GM19043 (cell line): ENCODE results near the gene APBB2.

Experiments used
- ATAC-seq: cut with Tn5 transposase; IDR thresholded peaks from one replicate; pipeline ENCODE4 v1.9.1; 2021; ENCODE audit warnings: low read depth; ENCODE audit not compliant: unreplicated experiment

APBB2 gene

GRCh38 chr4:41142376-41143310, 71.7 kb downstream of the APBB2 start:
- ATAC-seq = no peak

GRCh38 chr4:41141900-41142299, 72.4 kb downstream of the APBB2 start:
- no peak for ATAC-seq

GRCh38 chr4:41140410-41140809, 73.9 kb downstream of the APBB2 start:
- no peak for ATAC-seq

- no peak for ATAC-seq
Measured at GRCh38 chr4:41137879-41138278, 76.5 kb downstream of the APBB2 start.

GRCh38 chr4:41136456-41136855, 77.9 kb downstream of the APBB2 start:
- ATAC-seq = no peak

GRCh38 chr4:41135801-41136200, 78.5 kb downstream of the APBB2 start:
- no peak for ATAC-seq

- no peak for ATAC-seq
Measured at GRCh38 chr4:41134581-41134980, 79.8 kb downstream of the APBB2 start.

GRCh38 chr4:41133454-41134018, 80.8 kb downstream of the APBB2 start:
- no peak for ATAC-seq

- ATAC-seq = no peak
Measured at GRCh38 chr4:41132055-41132683, 82.2 kb downstream of the APBB2 start.

GRCh38 chr4:41129936-41130440, 84.4 kb downstream of the APBB2 start:
- ATAC-seq = no peak

GRCh38 chr4:41129128-41129754, 85.1 kb downstream of the APBB2 start:
- no peak for ATAC-seq

- no peak for ATAC-seq
Measured at GRCh38 chr4:41125558-41126311, 88.6 kb downstream of the APBB2 start.

GRCh38 chr4:41124916-41125548, 89.3 kb downstream of the APBB2 start:
- no peak for ATAC-seq

- ATAC-seq = no peak
Measured at GRCh38 chr4:41122775-41123174, 91.6 kb downstream of the APBB2 start.

GRCh38 chr4:41122309-41122708, 92.0 kb downstream of the APBB2 start:
- ATAC-seq = no peak

GRCh38 chr4:41121906-41122305, 92.4 kb downstream of the APBB2 start:
- ATAC-seq = no peak

- no peak for ATAC-seq
Measured at GRCh38 chr4:41120297-41121217, 93.8 kb downstream of the APBB2 start.

GRCh38 chr4:41119867-41120295, 94.5 kb downstream of the APBB2 start:
- no peak for ATAC-seq

GRCh38 chr4:41111791-41112190, 102.6 kb downstream of the APBB2 start:
- ATAC-seq = no peak
